Measurements from ENCODE around the gene CACHD1.
A peak's percentile ranks its signal among the peaks of the same experiment; 100 is the strongest.

The CACHD1 gene

DNA sequence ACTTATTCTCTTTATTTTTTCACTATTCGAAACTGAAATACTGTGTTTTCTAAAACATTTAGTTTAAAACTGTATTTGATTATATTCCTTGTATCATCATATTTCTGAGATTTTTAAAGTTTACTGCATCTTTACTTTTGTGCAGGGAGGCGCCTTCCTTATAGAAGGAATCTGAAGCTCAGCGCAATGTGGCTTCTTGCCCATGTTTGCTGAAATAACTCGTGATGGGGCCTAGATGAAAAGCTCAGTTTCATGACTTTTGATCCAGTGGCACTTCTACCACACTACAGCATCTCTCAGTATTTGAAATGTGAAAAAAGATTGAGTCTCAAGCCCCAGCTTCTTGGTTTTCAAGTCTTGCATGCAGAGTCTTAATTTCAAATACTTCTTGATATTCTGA is 28.4 kb downstream of the CACHD1 start:
- no peak for DNase-seq

DNA sequence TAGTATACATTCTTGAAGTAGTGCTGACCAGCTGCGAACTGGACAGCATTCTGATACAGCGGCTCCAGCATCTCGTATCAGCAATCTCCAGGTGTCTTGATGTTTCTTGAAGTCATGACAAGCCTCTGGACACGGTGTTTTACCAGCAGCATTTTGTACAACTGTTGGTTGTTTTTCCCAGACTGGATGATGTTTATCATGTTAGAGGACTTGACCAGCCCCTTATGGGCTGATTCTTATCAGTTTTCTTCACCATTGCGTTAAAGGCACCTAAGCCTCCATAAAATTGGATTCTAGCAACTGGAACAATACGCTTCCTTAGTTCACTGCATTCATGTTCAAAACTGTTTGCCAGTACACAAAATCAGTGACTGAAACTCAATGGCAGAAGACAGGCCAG is 29.1 kb downstream of the CACHD1 start:
- no peak for DNase-seq

DNA sequence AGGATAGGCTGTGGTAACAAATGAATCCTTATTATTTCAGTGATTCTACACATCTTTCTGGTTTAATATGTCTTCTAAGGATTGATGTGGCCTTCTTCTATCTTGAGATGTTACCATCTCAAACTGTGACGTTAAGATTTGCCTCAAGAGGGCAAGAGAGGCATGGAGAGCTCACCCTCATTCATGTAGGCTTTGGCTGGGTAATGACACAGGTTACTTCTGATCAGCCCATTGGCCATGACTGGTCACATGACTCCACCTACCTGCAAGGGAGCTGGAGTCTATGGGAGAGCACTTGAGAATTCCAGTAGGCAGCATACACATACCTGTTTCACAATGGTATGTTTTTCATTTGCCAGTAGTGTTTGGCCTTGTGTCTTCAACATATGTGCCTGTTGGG is 30.0 kb downstream of the CACHD1 start:
- peak in 1 of 2 donors; percentile 8 for DNase-seq

DNA sequence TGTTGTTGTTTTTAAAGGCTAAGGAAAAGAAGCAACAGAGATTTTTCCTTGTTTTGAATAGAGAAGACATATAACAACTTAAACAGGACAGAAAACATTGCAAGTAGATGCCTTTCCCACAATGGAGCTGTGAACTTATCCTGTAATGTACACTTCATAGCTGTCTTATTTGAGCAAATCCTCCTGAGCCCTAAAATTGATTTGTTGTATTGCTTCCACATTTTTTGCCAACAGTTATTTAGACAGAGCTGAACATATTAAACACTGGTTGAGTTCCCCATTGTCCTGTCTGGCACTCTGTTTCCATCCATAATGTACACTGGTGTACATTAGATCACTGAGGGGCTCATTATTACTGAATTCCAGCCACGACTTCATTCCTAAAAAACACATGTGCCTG is 32.2 kb downstream of the CACHD1 start:
- DNase-seq = no peak

- no peak for DNase-seq
These were observed 33.0 kb downstream of the CACHD1 start for GRCh38 chr1:64502931-64503330.

GRCh38 chr1:64505232-64505943 is 35.5 kb downstream of the CACHD1 start:
- peak; percentile 40 to 49 for DNase-seq

DNA sequence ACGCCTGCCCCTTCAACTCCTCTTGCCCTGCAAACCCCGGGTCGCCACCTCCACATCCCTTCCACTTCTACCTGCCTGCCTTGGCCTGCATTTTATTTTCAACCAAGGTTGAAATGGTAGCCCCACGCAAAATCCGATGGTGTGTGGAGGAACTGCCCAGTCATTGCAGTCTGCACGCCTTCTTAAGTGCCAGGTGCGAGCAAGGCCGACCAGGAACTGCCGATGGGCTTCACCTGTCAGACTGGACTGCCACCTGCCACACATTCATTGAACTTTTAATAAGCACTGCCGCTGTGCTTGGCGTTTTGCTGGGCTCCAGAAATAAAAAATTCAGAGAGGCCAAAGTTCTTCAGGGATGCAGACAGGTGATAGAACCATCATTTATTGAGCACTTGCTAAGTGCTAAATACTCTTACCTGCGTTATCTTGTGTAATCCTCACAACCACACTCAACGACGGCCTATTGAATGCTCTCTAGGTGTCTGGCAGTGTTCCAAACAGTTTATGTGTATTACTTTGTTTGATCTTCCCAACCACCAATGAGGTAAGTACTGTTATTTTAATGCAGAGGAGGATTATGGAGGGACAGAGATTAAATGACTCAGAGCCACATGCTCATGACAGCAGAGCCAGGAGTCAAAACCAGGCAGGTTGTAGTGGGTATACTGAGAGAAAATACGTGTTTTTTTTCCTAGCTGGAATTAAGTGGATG is 36.2 kb downstream of the CACHD1 start:
- peak; percentile 20 to 31 for DNase-seq

- no peak for DNase-seq
These were observed 38.7 kb downstream of the CACHD1 start for GRCh38 chr1:64508629-64509028.

DNA sequence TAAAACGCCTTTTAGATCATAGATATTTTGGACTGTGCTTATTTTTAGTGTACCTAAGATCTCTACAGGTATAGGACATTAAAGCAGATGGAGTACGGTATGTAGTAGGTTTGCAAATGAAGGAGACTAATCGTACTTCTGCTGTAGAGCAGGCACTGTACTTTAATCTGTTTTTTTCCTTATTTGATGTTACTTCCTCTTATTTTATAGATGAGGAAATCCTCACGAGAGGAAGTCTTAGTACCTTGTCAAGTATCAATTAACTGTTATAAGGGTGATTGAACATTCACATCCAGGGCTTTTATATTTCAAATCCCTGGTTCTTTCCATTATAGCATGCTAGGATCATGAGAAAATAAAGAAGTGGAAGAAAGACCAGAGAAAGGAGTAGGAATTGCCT is 41.1 kb downstream of the CACHD1 start:
- DNase-seq = no peak

DNA sequence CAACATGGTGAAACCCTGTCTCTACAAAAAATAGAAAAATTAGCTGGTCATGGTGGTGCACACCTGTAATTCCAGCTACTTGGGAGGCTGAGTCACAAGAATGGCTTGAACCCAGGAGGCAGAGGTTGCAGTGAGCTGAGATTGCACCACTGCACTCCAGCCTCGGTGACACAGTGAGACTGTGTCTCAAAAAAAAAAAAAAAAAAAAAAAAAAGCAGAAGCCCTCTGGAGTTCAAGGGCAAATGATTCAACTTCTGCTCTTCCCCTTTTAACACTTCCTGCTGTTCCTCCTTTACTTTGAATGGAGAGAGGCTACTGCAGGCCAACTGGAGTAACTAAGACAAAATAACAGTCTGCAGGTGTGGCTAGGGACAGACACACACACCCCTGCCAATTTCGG is 42.3 kb downstream of the CACHD1 start:
- DNase-seq = peak in 1 of 2 donors; percentile 38

- no peak for DNase-seq
These were observed 43.6 kb downstream of the CACHD1 start for GRCh38 chr1:64513545-64513944.

DNA sequence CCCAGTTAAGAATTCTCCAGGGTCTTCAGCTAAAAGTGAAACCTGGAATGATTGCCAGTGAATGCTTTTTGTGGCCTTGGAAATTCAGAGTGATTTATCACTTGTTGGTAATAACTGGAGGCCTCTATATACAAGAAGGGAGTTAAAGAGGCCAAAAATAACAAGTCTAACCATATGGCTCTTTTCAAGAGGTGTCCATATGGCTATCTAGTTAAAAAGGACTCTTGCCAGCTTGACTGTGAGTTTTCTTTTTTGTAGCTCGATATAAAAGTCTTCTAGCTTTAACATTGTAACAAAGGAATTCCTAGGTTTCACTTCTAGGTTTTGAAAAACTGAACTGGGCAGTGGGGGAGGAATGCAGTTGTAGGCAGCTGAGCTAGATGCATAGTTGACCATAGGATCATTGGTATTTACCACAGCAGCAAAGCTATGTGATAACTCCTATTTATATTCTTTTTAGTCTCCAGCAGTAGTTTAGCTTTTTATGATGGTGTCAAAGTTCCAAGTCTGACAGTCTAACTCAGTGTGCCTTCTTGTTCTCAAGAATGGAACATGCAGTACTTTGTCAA is 44.4 kb downstream of the CACHD1 start:
- DNase-seq = no peak

- no peak for DNase-seq
These were observed 45.5 kb downstream of the CACHD1 start for GRCh38 chr1:64515427-64515826.

DNA sequence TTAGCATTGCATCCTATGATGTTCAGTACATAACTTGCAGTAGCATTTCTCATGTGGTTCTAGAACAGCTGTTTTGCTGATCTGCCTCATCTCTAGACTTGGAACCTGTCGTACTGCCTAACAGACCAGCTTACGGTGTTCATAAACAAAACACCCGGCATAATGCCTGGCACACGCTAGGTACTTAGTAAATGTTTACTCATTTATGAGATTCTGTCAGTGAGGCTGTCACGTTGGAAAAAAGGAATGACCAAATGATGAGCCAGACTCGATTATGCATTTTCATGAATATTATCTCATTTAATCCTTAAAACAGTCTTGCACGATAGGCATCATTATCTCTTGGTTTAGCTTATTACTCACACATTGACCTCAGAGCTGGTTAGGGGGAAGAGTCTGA is 46.4 kb downstream of the CACHD1 start:
- DNase-seq = no peak

DNA sequence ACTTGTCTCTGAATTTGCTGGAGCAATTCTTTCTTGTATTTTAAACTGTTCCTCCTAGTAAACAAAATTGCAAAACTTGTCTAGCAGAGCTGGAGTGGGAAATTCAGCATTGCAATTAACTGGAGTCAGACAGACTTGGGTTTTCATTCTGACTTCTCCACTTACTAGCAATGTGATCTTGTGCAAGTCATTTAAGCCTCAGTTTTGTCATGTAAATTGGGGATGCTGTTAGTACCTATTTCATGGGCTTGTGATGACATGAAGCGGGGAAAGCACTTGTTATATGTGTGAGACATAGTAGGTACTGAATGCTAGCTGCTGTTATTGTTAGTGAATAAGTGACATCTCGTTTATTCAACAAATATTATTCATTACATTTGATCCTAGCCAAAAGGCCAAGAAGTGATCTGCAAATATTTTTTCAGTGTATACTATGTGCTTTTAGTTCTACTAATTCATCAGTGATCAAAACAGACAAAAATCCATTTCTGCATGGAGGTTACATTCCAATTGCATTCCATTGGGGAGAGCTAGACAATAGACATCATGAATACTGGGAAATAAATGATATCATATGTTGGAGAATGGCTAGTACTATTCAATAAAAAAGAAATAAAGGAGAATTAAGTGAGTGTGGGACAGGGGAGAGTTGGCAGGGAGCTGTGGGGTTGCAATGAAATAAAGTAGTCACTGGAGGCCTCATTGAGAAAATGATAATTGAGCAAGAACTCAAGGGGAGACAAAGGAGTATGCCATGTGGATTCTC is 47.1 kb downstream of the CACHD1 start:
- no peak for DNase-seq

DNA sequence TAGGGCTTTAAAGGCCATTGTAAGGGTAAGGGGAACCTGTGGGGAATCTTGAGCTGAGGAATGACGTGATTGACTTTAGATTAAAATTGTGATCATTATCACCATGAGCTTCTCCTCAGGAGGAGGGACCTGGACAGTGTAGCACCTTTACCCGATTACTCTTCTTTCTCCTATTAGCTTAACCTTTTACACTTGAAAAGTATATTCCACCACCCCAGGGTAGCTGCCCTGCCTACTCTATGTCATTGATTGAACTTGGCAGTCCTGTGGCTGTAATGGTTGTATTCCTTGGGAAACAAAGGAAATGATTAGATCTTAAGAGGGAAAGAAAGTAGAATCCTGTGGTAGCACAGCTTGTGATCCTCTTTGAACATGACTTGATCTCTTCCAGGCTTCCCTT is 47.7 kb downstream of the CACHD1 start:
- DNase-seq = no peak

- no peak for DNase-seq
These were observed 49.0 kb downstream of the CACHD1 start for GRCh38 chr1:64518692-64519481.

DNA sequence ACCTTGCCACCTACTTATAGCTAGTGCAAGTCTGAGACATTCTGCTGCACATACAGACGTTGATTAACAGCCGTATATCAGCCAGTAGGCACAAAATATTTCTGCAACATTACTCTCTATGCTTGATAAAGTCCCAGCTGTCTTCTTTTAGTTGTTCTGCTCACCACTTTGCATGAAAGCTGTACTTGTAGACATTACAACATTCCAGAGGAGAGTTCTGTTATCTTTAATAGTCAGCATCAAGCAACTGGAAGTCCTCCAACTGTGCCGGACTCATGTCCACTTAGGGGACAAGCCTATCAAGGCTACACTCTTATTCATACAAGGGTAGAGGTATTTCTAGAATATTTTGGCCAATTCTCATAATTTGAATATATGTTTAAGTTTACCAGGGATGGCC is 50.0 kb downstream of the CACHD1 start:
- no peak for DNase-seq

GRCh38 chr1:64522740-64523139 is 52.8 kb downstream of the CACHD1 start:
- no peak for DNase-seq

DNA sequence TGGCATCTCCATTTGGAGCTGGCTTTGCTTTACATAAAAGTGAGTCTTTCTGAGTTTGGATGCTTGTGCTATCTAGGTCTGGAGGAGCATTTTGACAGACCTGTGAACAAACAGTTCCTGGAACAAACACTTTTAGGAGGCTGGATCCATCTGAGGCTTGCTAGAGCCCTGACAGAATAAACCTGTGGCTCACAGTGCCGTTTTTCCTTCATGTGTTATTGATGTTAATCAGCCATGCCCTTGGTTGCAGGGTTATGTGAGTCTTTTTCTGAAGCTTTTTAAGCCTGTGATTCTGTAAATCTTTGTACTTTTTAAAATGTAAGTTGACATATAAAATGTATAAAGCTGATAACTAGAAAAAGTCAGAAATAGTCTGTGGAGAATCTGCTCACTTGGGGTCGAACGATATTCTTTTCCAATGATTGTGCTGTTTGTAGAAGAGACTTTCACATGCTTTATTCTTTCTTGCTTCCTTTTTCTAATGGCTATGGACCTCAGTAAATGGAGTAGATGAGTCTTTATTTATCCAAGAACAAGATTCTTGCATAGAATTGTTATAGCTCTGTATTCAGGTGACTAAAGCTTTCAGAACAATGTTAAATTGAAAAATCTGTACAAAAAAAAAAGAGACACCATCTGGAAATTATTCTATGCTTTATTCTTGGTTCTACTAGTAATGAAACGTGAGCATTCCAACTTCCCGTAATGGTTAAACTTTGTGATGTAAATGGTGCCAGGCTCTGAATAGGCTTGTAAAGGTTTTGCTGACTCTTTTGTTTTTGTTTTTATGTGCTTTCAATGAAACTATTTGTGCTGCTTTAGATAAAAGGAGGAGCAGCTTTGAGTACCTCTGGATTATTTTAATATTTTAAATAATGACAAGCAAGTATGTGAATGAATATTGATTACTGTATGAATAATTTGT is 53.7 kb downstream of the CACHD1 start:
- DNase-seq = no peak

DNA sequence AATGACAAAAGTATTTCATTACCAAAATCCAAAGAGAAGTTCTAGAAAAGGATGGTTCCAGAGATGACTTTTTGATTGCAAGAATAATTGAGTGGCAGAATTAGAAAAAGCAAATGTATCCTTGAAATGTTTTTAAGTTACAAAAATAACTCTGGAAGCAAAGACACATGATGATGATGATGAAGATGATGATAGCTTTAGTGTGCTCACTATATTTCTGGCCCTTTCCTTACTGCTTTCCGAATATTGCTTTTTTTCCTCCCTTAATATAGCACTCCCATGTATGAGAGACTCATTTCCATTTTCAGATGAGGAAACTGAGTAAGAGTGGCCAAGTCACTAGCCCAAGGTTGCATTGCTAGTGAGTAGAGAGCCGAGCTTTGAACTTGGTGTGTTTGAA is 54.7 kb downstream of the CACHD1 start:
- DNase-seq = no peak

Data from CD4-positive, alpha-beta T cell treated with Interleukin-1 beta for 1 hour (primary cell).